H1 (cell line): Measurements from ENCODE around the gene PCIF1. TPM values are rescaled to one million over a fixed set of nuclear protein-coding genes. Genes with fewer than 3 reads are reported as not detected.

Experiments
- polyA plus RNA-seq, 7 experiments: library from polyadenylated mRNA; depleted of rRNA in 3 of 7; stranded (reverse) in 5 of 7; unstranded in 2 of 7; fragments of >200 nt in 5 of 7; fragments of 200-250 nt in 2 of 7; gene quantifications; 1 replicate in 5 of 7; 2 replicates in 1 of 7; 4 replicates in 1 of 7; pipeline versions ENCODE4 v1.2.1 to v1.2.3, GENCODE V29; 2011 to 2013; ENCODE audit warnings: missing spikeins in 2 of 7, mixed read lengths in 2 of 7
- total RNA-seq: library from RNA; stranded (reverse); fragmentation: NEBNext Ultra II Directional; extraction: Animal tissue kit (Norgen Biotek cat#: 25700); gene quantifications from 2 replicates; pipeline ENCODE4 v1.2.1, GENCODE V29; 2021
- TF ChIP-seq, protein P1 (sequence below): fragments of 300-600 bp; sonication (generic); IDR thresholded peaks from 2 replicates; pipeline ENCODE4 v1.7.1; 2012; ENCODE audit warnings: low read length, moderate library complexity, mild to moderate bottlenecking, inconsistent platforms; ENCODE audit not compliant: insufficient replicate concordance

Gene PCIF1
- total and polyA plus RNA-seq, 2 of the 8 experiments (the other 6 are each of a cell fraction or from before 2014, with no cell fraction given) = 30.3 to 30.6 TPM

DNA sequence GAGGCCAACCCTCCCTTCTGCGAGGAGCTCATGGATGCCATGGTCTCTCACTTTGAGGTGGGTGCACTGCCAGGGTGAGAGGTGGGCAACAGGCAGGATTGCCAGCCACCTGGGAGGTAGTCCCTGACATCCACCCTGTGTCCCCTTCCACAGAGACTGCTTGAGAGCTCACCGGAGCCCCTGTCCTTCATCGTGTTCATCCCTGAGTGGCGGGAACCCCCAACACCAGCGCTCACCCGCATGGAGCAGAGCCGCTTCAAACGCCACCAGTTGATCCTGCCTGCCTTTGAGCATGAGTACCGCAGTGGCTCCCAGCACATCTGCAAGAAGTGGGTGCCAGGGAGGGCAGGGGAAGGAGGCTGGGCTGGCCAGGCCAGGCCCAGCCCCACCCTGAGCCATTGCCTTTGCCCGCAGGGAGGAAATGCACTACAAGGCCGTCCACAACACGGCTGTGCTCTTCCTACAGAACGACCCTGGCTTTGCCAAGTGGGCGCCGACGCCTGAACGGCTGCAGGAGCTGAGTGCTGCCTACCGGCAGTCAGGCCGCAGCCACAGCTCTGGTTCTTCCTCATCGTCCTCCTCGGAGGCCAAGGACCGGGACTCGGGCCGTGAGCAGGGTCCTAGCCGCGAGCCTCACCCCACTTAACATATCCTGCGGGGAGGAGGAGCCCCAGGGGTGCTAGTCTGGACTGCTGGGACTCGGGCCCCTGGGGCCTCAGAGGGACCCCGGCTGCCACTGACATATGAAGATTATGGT is 12.8 kb downstream of the PCIF1 start (continued):
- TF ChIP-seq, protein P1, sequence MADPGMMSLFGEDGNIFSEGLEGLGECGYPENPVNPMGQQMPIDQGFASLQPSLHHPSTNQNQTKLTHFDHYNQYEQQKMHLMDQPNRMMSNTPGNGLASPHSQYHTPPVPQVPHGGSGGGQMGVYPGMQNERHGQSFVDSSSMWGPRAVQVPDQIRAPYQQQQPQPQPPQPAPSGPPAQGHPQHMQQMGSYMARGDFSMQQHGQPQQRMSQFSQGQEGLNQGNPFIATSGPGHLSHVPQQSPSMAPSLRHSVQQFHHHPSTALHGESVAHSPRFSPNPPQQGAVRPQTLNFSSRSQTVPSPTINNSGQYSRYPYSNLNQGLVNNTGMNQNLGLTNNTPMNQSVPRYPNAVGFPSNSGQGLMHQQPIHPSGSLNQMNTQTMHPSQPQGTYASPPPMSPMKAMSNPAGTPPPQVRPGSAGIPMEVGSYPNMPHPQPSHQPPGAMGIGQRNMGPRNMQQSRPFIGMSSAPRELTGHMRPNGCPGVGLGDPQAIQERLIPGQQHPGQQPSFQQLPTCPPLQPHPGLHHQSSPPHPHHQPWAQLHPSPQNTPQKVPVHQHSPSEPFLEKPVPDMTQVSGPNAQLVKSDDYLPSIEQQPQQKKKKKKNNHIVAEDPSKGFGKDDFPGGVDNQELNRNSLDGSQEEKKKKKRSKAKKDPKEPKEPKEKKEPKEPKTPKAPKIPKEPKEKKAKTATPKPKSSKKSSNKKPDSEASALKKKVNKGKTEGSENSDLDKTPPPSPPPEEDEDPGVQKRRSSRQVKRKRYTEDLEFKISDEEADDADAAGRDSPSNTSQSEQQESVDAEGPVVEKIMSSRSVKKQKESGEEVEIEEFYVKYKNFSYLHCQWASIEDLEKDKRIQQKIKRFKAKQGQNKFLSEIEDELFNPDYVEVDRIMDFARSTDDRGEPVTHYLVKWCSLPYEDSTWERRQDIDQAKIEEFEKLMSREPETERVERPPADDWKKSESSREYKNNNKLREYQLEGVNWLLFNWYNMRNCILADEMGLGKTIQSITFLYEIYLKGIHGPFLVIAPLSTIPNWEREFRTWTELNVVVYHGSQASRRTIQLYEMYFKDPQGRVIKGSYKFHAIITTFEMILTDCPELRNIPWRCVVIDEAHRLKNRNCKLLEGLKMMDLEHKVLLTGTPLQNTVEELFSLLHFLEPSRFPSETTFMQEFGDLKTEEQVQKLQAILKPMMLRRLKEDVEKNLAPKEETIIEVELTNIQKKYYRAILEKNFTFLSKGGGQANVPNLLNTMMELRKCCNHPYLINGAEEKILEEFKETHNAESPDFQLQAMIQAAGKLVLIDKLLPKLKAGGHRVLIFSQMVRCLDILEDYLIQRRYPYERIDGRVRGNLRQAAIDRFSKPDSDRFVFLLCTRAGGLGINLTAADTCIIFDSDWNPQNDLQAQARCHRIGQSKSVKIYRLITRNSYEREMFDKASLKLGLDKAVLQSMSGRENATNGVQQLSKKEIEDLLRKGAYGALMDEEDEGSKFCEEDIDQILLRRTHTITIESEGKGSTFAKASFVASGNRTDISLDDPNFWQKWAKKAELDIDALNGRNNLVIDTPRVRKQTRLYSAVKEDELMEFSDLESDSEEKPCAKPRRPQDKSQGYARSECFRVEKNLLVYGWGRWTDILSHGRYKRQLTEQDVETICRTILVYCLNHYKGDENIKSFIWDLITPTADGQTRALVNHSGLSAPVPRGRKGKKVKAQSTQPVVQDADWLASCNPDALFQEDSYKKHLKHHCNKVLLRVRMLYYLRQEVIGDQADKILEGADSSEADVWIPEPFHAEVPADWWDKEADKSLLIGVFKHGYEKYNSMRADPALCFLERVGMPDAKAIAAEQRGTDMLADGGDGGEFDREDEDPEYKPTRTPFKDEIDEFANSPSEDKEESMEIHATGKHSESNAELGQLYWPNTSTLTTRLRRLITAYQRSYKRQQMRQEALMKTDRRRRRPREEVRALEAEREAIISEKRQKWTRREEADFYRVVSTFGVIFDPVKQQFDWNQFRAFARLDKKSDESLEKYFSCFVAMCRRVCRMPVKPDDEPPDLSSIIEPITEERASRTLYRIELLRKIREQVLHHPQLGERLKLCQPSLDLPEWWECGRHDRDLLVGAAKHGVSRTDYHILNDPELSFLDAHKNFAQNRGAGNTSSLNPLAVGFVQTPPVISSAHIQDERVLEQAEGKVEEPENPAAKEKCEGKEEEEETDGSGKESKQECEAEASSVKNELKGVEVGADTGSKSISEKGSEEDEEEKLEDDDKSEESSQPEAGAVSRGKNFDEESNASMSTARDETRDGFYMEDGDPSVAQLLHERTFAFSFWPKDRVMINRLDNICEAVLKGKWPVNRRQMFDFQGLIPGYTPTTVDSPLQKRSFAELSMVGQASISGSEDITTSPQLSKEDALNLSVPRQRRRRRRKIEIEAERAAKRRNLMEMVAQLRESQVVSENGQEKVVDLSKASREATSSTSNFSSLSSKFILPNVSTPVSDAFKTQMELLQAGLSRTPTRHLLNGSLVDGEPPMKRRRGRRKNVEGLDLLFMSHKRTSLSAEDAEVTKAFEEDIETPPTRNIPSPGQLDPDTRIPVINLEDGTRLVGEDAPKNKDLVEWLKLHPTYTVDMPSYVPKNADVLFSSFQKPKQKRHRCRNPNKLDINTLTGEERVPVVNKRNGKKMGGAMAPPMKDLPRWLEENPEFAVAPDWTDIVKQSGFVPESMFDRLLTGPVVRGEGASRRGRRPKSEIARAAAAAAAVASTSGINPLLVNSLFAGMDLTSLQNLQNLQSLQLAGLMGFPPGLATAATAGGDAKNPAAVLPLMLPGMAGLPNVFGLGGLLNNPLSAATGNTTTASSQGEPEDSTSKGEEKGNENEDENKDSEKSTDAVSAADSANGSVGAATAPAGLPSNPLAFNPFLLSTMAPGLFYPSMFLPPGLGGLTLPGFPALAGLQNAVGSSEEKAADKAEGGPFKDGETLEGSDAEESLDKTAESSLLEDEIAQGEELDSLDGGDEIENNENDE = no peak
